ENCODE measurements around the gene RPGRIP1L. TPM values are rescaled to one million over a fixed set of nuclear protein-coding genes. Genes with fewer than 3 reads are reported as not detected.

The RPGRIP1L gene
- total and polyA plus RNA-seq, 2 of the 8 experiments (the other 6 are each of a cell fraction or from before 2014, with no cell fraction given) = 4.0 to 13.7 TPM

DNA sequence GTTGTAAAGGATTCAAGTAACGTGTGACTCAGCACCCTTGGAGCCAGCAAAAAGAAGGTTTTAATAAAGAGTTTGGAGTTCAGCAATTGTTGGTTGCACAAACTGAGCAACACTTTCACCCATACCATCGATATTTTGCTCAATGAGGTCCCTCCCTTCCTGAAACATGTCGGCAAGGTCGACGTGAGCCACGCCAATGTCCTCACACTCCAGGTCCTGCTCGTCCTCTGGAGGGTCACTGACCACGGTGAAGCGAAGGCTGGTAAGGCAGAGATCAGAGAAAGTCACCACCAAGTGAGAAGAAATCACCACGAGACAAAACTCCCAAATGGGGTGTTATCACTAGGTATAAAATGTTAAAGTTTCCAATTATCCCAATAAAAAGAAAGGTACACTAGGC, 98.3 kb downstream of the RPGRIP1L start (continued):
- TF ChIP-seq CTCF (IDR thresholded peaks at IDR 0.05; ENCODE audit: control extremely low read depth in 1 of 3, insufficient read depth in 1 of 3, low read depth in 1 of 3, low read length in 3 of 3) = no peak
- TF ChIP-seq ZNF274 (IDR thresholded peaks at IDR 0.05; ENCODE audit: borderline replicate concordance, extremely low read depth, low read length) = no peak

Measured in H1 (cell line).